ENCODE data around the gene NINJ2. TPM values are rescaled to one million over a fixed set of nuclear protein-coding genes. Genes with fewer than 3 reads are reported as not detected.
"Not testable (repeated sequence)": the region's sequence is repeated elsewhere in the genome, so short reads cannot be mapped to it uniquely, and the experiment has no call there.

NINJ2 gene
- total RNA-seq, 4 donors from 2014 or later: 2.2 to 14.9 (median 4.5) TPM

DNA sequence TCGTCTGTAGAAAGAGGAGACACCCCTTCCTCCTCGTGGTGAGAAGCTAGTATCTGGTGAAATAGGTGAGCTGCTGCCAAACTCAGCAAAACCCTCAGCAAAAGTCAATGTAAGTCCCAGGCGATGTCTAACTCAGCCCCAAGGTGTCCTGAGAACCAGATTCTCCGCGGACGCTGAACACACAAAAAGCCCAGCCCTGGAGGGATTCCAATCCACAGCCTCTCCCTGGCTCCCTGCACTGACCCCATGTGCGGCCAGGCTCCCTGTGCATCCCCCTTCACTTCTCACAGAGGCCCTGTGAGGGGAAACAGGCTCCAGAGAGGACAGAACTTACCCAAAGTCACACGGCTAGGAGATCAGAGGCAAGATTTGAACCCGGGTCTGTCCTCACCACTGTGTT is 81.5 kb downstream of the NINJ2 start:
- Histone ChIP-seq H3K4me3 (no peak overlapping the region), H3K4me1 (peaks cover 0 to 30% (median 1%) of the 10 kb centered on the region in 3 donors), H3K27ac (no peak overlapping the region), H3K9me3 (no peaks in the 10 kb centered on the region), H3K36me3 (no peaks in the 10 kb centered on the region), H3K27me3 (no peaks in the 10 kb centered on the region)
- WGBS, 2 donors: 87 to 92% methylated on average over 2 to 6 of the region's 9 CpGs
- TF ChIP-seq POLR2A (IDR thresholded peaks at IDR 0.05) (no peak), CTCF (IDR thresholded peaks at IDR 0.05) (no peak)
- no peak for DNase-seq
- intact Hi-C loops (cut with DNase I): no loop called here

- WGBS, 2 donors: 90% methylated on average over 2 of the region's 5 CpGs; no CpG with 5 or more reads in 1 of the 2 donors
- Histone ChIP-seq H3K4me1 (peaks cover 4 to 35% (median 5%) of the 10 kb centered on the region in 3 donors), H3K9me3 (no peaks in the 10 kb centered on the region), H3K27ac (no peak overlapping the region), H3K4me3 (no peak overlapping the region), H3K36me3 (no peaks in the 10 kb centered on the region), H3K27me3 (no peaks in the 10 kb centered on the region)
- TF ChIP-seq POLR2A (IDR thresholded peaks at IDR 0.05) (no peak), CTCF (IDR thresholded peaks at IDR 0.05) (no peak)
- no peak for DNase-seq
- intact Hi-C loops (cut with DNase I): no loop called here
These were observed 81.9 kb downstream of the NINJ2 start for GRCh38 chr12:581321-581720.

DNA sequence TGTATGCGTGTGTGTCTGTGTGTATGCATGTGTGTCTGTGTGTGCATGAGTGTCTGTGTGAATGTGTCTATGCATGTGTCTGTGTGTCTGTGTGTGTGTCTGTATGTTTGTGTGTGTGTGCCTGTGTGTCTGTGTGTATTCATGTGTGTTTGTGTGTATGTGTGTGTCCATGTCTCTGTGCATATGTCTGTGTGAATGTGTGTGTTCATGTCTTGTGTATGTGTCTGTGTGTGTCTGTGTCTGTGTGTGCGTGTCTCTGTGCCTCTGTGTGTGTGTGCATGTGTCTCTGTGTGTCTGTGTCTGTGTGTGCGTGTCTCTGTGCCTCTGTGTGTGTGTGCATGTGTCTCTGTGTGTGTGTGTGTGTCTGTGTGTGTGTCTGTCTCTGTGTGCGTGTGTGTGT is 82.4 kb downstream of the NINJ2 start:
- Histone ChIP-seq H3K4me3 (no peak overlapping the region), H3K9me3 (no peaks in the 10 kb centered on the region), H3K4me1 (peaks cover 9 to 40% (median 11%) of the 10 kb centered on the region in 3 donors), H3K27me3 (no peaks in the 10 kb centered on the region), H3K27ac (no peak overlapping the region), H3K36me3 (no peaks in the 10 kb centered on the region)
- WGBS, 2 donors: 88 to 90% methylated on average over 3 of the region's 4 CpGs
- TF ChIP-seq POLR2A (IDR thresholded peaks at IDR 0.05) (no peak), CTCF (IDR thresholded peaks at IDR 0.05) (no peak)
- DNase-seq: no peak
- intact Hi-C loops (cut with DNase I): no loop called here

DNA sequence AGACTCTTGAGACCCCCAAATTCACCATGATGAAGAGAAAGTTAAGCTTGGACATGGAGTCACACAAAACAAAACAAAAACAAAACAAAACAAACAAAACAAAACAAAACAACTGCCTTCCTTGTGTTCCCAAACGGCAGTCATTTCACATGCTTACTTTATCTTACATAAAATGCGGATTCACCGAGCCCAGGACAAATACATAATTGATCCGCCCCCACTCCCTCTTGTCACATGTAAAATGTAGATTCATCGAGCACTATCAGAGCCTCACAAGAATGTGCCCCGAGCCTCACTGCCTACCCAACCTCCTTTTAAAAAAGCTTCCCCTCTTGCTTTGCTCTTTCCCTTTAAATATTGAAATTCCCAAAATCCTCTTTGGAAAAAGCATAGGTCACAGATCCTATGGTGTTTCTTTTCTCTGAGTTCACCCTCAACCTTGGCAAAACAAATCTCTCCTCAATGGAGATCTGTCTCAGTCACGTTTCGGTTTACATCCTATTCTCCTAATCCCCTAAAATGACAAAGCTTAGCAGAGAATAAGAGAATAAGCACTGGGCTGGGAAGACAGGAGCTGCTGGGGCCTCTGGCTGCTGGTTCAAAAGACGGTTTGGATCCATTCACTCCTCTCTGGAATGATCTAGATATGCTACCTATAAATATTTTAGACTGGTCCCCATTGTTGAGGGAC is 83.7 kb downstream of the NINJ2 start:
- DNase-seq: no peak
- TF ChIP-seq POLR2A (IDR thresholded peaks at IDR 0.05) (no peak), CTCF (IDR thresholded peaks at IDR 0.05) (no peak)
- no peaks in the 10 kb centered on the region for H3K36me3 ChIP-seq
- no peak overlapping the region for H3K4me3 ChIP-seq
- H3K27me3 ChIP-seq: no peaks in the 10 kb centered on the region
- peaks cover 19 to 52% (median 20%) of the 10 kb centered on the region in 3 donors for H3K4me1 ChIP-seq
- peak overlapping the region in 2 of 4 donors; percentile 43 to 67 for H3K27ac ChIP-seq
- no peaks in the 10 kb centered on the region for H3K9me3 ChIP-seq
- intact Hi-C loops (cut with DNase I): loop anchor here (10.0 kb wide), 1 partner anchor 65 kb away; no protein-coding TSS in a partner anchor
- WGBS, 2 donors: 69 to 80% methylated on average over 9 of the region's 9 CpGs

GRCh38 chr12:578748-579419 is 84.4 kb downstream of the NINJ2 start:
- intact Hi-C loops (cut with DNase I): loop anchor here (10.0 kb wide), 1 partner anchor 66 kb away; no protein-coding TSS in a partner anchor
- Histone ChIP-seq H3K4me1 (peaks cover 19 to 59% (median 20%) of the 10 kb centered on the region in 3 donors), H3K9me3 (no peaks in the 10 kb centered on the region), H3K27ac (peak overlapping the region in 3 of 4 donors; percentile 9 to 67 (median 43)), H3K4me3 (no peak overlapping the region), H3K27me3 (no peaks in the 10 kb centered on the region), H3K36me3 (no peaks in the 10 kb centered on the region)
- TF ChIP-seq CTCF (IDR thresholded peaks at IDR 0.05) (no peak), POLR2A (IDR thresholded peaks at IDR 0.05) (no peak)
- 31 to 53% methylated on average over 7 of the region's 7 CpGs for WGBS, 2 donors
- no peak for DNase-seq

- not testable (repeated sequence) for H3K36me3 ChIP-seq, H3K9me3 ChIP-seq, DNase-seq, H3K4me3 ChIP-seq, H3K27me3 ChIP-seq
- Histone ChIP-seq H3K27ac (peak overlapping the region in 3 of 4 donors; percentile 9 to 67 (median 43)), H3K4me1 (peaks cover 19 to 66% (median 23%) of the 10 kb centered on the region in 3 donors)
- intact Hi-C loops (cut with DNase I): loop anchor here (10.0 kb wide), 1 partner anchor 67 kb away; no protein-coding TSS in a partner anchor
- WGBS, 2 donors: 83 to 85% methylated on average over 15 to 18 of the region's 19 CpGs
These were observed 85.1 kb downstream of the NINJ2 start for GRCh38 chr12:577994-578747.

Measured in esophagus squamous epithelium (tissue), 5 donors.